Endothelial cell of umbilical vein (primary cell): ENCODE data around the gene RABL6. TPM values are rescaled to one million over a fixed set of nuclear protein-coding genes. Genes with fewer than 3 reads are reported as not detected.
"Not testable (repeated sequence)": the region's sequence is repeated elsewhere in the genome, so short reads cannot be mapped to it uniquely, and the experiment has no call there.

Experiments
- BruUV-seq: library from RNA; stranded (reverse); fragments of 400-500 nt; replicated peaks from 2 replicates; lab custom pipeline; 2021; lab: Mats Ljungman, UMichigan
- CTCF ChIA-PET: fragments of 300-600, 350-600 bp; sonication (Branson Sonifier 250); formaldehyde crosslinking; loops from one replicate; lab custom pipeline; 2021; ENCODE audit warnings: antibody characterized with exemption, inconsistent platforms; lab: Charles Lee
- POLR2A ChIA-PET: fragments of 300-600, 350-600 bp; sonication (Branson Sonifier 250); formaldehyde crosslinking; loops from one replicate; lab custom pipeline; 2021; ENCODE audit warnings: antibody characterized with exemption, inconsistent platforms; lab: Charles Lee
- DNase-seq: peaks from one replicate; pipeline ENCODE4 v3.0.0-alpha.2; 2011; ENCODE audit warnings: low read depth, low spot score
- FAIRE-seq: peaks from 2 replicates; lab custom pipeline; 2011; peaks lifted over from hg19 to GRCh38; lab: Jason Lieb, UNC
- H2AFZ ChIP-seq: 2 replicates; pipeline ENCODE4 v1.6.0; 2012; ENCODE audit warnings: low read depth, low read length, control low read depth, inconsistent platforms
- H3K27ac ChIP-seq: 2 replicates; pipeline ENCODE4 v1.5.1; 2011; ENCODE audit warnings: low read depth, mild to moderate bottlenecking, control low read depth, low read length, moderate library complexity; ENCODE audit not compliant: insufficient read depth
- H3K27me3 ChIP-seq, 2 experiments: 2 replicates each; pipeline versions ENCODE4 v1.6.0 to v1.6.1; 2011; ENCODE audit warnings: low read length in 2 of 2, mixed read lengths in 1 of 2; ENCODE audit not compliant: control insufficient read depth in 2 of 2, insufficient read depth in 2 of 2
- H3K36me3 ChIP-seq, 2 experiments: 2 replicates in 1 of 2; 3 replicates in 1 of 2; pipeline ENCODE4 v1.5.1; 2011; ENCODE audit warnings: low read length in 2 of 2, mild to moderate bottlenecking in 1 of 2, moderate library complexity in 1 of 2; ENCODE audit not compliant: control insufficient read depth in 2 of 2, insufficient read depth in 2 of 2; ENCODE audit errors: extremely low read depth in 1 of 2
- H3K4me1 ChIP-seq: 3 replicates; pipeline ENCODE4 v1.5.1; 2011; ENCODE audit warnings: mild to moderate bottlenecking, low read length; ENCODE audit not compliant: control insufficient read depth, insufficient read depth; ENCODE audit errors: extremely low read depth
- H3K4me2 ChIP-seq: 2 replicates; pipeline ENCODE4 v1.6.1; 2011; ENCODE audit warnings: low read length, control low read depth, mixed read lengths; ENCODE audit not compliant: insufficient read depth
- H3K4me3 ChIP-seq, 3 experiments: fragments of 200-600 bp in 1 of 3; sonication (generic), shearing (Covaris generic) in 1 of 3; replicated peaks in 1 of 3; 2 replicates each; pipeline ENCODE4 v1.5.1; 2011 to 2016; ENCODE audit warnings: control low read depth in 3 of 3, low read length in 3 of 3, mild to moderate bottlenecking in 2 of 3, inconsistent platforms in 1 of 3, low read depth in 1 of 3, moderate library complexity in 1 of 3; ENCODE audit not compliant: insufficient read depth in 1 of 3
- H3K79me2 ChIP-seq: 2 replicates; pipeline ENCODE4 v1.6.0; 2012; ENCODE audit warnings: low read length, inconsistent platforms; ENCODE audit not compliant: control insufficient read depth, insufficient read depth
- H3K9ac ChIP-seq: replicated peaks from 2 replicates; pipeline ENCODE3; 2011; ENCODE audit warnings: low read length, control low read depth; ENCODE audit not compliant: insufficient read depth; ENCODE audit errors: extremely low read depth
- H3K9me1 ChIP-seq: replicated peaks from 3 replicates; pipeline ENCODE4 v1.6.0; 2011; ENCODE audit warnings: mild to moderate bottlenecking, low read length; ENCODE audit not compliant: control insufficient read depth, insufficient read depth; ENCODE audit errors: extremely low read depth
- H3K9me3 ChIP-seq: replicated peaks from 2 replicates; pipeline ENCODE4 v1.5.1; 2012; ENCODE audit warnings: low read length, inconsistent platforms; ENCODE audit not compliant: control insufficient read depth, insufficient read depth
- H4K20me1 ChIP-seq: replicated peaks from 2 replicates; pipeline ENCODE3; 2011; ENCODE audit warnings: mild to moderate bottlenecking, low read length; ENCODE audit not compliant: control insufficient read depth, insufficient read depth; ENCODE audit errors: extremely low read depth
- EZH2 ChIP-seq: IDR thresholded peaks from 2 replicates; pipeline ENCODE4 v1.6.1; 2012; ENCODE audit warnings: borderline replicate concordance, low read depth, mild to moderate bottlenecking, moderate library complexity, low read length, inconsistent platforms; ENCODE audit not compliant: severe bottlenecking
- FOS ChIP-seq: IDR thresholded peaks from 2 replicates; pipeline ENCODE4 v1.6.1; 2011; ENCODE audit warnings: mild to moderate bottlenecking, low read length, moderate library complexity, borderline replicate concordance; ENCODE audit not compliant: insufficient read depth
- GATA2 ChIP-seq: IDR thresholded peaks from 2 replicates; pipeline ENCODE4 v1.7.0; 2011; ENCODE audit warnings: low read depth, mild to moderate bottlenecking, moderate library complexity, mixed read lengths, low read length; ENCODE audit not compliant: insufficient read length, insufficient read depth
- JUN ChIP-seq: IDR thresholded peaks from 2 replicates; pipeline ENCODE4 v1.6.1; 2011; ENCODE audit warnings: borderline replicate concordance, low read depth; ENCODE audit not compliant: insufficient read length, insufficient read depth
- MYC ChIP-seq: IDR thresholded peaks from one replicate; pipeline ENCODE4 v1.6.1; 2011; ENCODE audit warnings: mild to moderate bottlenecking, low read depth, low read length
- POLR2A ChIP-seq: IDR thresholded peaks from 2 replicates; pipeline ENCODE4 v1.6.1; 2012; ENCODE audit warnings: low read depth, mild to moderate bottlenecking, control low read depth, low read length
- POLR2AphosphoS5 ChIP-seq: IDR thresholded peaks from 2 replicates; pipeline ENCODE4 v1.6.1; 2012; ENCODE audit warnings: low read depth, mild to moderate bottlenecking, control low read depth, low read length, moderate library complexity; ENCODE audit not compliant: insufficient read depth
- dilution Hi-C: fragments of 300-500 bp; cut with MboI; formaldehyde crosslinking; loops from one replicate; pipeline ENCODE4 v1.15.0; 2019; ENCODE audit warnings: low sequenced_read_pairs; ENCODE audit not compliant: extremely low pct_ligation_motif_present
- intact Hi-C: fragments of 100-400 bp; cut with micrococcal nuclease; formaldehyde crosslinking; loops from one replicate; pipeline ENCODE4 v1.10.0; 2022
- polyA plus RNA-seq, 4 experiments: library from polyadenylated mRNA; depleted of rRNA in 3 of 4; stranded (reverse) in 3 of 4; unstranded in 1 of 4; fragments of >200 nt; gene quantifications; 2 replicates each; pipeline versions ENCODE4 v1.2.1 to v1.2.3, GENCODE V29; 2011 to 2012; ENCODE audit warnings: missing spikeins in 1 of 4
- total RNA-seq: library from RNA; stranded (reverse); gene quantifications from 2 replicates; pipeline ENCODE4 v1.2.3, GENCODE V29; 2021
- TF ChIP-seq, protein P1 (sequence below), 2 donors: IDR thresholded peaks; 1 replicate in 1 of 2; 2 replicates in 1 of 2; pipeline ENCODE4 v1.5.1; 2011; ENCODE audit warnings: low read length in 2 of 2, mild to moderate bottlenecking in 2 of 2, moderate library complexity in 2 of 2, control low read depth in 1 of 2, inconsistent platforms in 1 of 2, low read depth in 1 of 2; ENCODE audit not compliant: insufficient read depth in 1 of 2; ENCODE audit errors: extremely low read depth in 1 of 2
- TF ChIP-seq, protein P2 (sequence below): IDR thresholded peaks from 2 replicates; pipeline ENCODE4 v1.6.1; 2011; ENCODE audit not compliant: insufficient read depth, insufficient read length

The RABL6 gene
- total and polyA plus RNA-seq, 2 donors (not counting 3 experiments of a cell fraction or from before 2014, with no cell fraction given): 60.8 to 112 TPM

DNA sequence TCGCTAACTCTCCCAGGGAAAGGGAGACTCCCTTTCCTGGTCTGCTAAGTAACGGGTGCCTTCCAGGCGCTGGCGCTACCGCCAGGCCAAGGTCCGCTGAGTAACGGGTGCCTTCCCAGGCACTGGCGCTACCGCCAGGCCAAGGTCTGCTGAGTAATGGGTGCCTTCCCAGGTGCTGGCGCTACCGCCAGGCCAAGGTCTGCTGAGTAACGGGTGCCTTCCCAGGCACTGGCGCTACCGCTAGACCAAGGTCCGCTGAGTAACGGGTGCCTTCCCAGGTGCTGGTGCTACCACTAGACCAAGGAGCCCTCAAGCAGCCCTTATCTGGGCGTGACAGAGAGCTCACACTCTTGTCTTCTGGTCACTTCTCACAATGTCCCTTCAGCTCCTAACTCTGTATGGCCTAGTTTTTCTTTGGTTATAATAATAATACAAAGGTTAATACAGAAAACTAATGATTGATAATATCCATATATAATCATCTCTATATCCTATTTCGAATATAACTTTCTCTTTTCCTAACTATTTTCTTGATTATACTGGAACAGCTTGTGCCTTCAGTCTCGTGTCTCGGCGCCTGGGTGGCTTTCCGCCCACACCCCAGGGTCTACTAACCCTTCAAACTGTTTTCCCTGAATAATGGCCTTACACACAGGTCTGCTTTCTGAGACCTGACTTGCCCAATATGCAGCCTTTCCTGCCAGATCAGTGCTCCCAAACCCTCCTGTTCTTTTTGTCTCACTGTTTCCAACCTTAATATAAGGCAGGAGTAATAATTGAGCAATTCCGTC, 22.0 kb upstream of the RABL6 start:
- FAIRE-seq, DNase-seq, POLR2A ChIA-PET, H2AFZ ChIP-seq, H3K27ac ChIP-seq, H3K79me2 ChIP-seq, H3K4me3 ChIP-seq, H3K27me3 ChIP-seq, H3K9me1 ChIP-seq, H3K4me1 ChIP-seq, H3K9me3 ChIP-seq, H3K36me3 ChIP-seq, H3K9ac ChIP-seq, H3K4me2 ChIP-seq, BruUV-seq, dilution Hi-C loops, H4K20me1 ChIP-seq: not testable (repeated sequence)
- CTCF ChIA-PET: interaction anchor here (0.6 to 1.4 kb wide), 5 partner anchors 9 to 261 kb away, joined by 3 to 4 read pairs (median 3); partner anchors contain the start of gene NPDC1
- intact Hi-C loops: loop anchor here (5.0 kb wide), 1 partner anchor 452 kb away; no protein-coding TSS in a partner anchor

DNA sequence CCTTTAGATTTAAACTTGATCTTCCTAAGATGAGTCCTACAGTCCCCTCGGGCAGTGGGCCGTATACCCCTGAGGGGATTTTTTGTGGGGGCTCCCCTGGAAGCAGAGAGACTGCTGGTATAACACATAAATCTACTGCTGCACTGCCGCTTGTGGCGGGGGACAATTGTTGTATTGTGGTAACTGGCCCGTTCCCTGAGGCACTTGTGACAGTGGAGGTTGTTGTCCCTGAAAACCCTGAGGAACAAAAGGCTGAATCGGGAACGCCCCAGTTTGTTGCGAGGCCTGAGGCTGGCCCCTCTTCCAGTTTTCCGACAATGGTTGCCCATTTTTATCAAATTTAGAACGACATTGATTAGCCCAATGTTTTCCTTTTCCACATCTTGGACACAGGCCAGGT, 21.3 kb upstream of the RABL6 start:
- BruUV-seq: no TSS peak
- DNase-seq (no peak), FAIRE-seq (no peak)
- CTCF ChIA-PET: interaction anchor here (1.2 to 1.4 kb wide), 3 partner anchors 9 to 259 kb away, joined by 3 to 4 read pairs (median 4); no protein-coding TSS in a partner anchor
- H4K20me1 ChIP-seq: no peaks in the 10 kb centered on the region
- peaks cover 0 to 5% of the 10 kb centered on the region in 2 experiments for H3K27me3 ChIP-seq
- no peak overlapping the region for H3K4me2 ChIP-seq
- dilution Hi-C loops: no loop called here
- H3K79me2 ChIP-seq: peaks cover under 1% of the 10 kb centered on the region
- H3K4me1 ChIP-seq: peaks cover 4% of the 10 kb centered on the region
- H3K9me3 ChIP-seq: no peaks in the 10 kb centered on the region
- no peak overlapping the region for H2AFZ ChIP-seq
- H3K27ac ChIP-seq: no peak overlapping the region
- no peaks in the 10 kb centered on the region for H3K9me1 ChIP-seq
- H3K36me3 ChIP-seq: no peaks in the 10 kb centered on the region
- POLR2A ChIA-PET: no interaction called here
- H3K4me3 ChIP-seq: no peak overlapping the region
- intact Hi-C loops: loop anchor here (5.0 kb wide), 1 partner anchor 451 kb away; no protein-coding TSS in a partner anchor
- TF ChIP-seq, protein P1, sequence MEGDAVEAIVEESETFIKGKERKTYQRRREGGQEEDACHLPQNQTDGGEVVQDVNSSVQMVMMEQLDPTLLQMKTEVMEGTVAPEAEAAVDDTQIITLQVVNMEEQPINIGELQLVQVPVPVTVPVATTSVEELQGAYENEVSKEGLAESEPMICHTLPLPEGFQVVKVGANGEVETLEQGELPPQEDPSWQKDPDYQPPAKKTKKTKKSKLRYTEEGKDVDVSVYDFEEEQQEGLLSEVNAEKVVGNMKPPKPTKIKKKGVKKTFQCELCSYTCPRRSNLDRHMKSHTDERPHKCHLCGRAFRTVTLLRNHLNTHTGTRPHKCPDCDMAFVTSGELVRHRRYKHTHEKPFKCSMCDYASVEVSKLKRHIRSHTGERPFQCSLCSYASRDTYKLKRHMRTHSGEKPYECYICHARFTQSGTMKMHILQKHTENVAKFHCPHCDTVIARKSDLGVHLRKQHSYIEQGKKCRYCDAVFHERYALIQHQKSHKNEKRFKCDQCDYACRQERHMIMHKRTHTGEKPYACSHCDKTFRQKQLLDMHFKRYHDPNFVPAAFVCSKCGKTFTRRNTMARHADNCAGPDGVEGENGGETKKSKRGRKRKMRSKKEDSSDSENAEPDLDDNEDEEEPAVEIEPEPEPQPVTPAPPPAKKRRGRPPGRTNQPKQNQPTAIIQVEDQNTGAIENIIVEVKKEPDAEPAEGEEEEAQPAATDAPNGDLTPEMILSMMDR (IDR thresholded peaks at IDR 0.05; ENCODE audit: extremely low read depth in 1 of 2, insufficient read depth in 1 of 2, low read depth in 1 of 2, low read length in 2 of 2): no peak
- TF ChIP-seq, protein P2, sequence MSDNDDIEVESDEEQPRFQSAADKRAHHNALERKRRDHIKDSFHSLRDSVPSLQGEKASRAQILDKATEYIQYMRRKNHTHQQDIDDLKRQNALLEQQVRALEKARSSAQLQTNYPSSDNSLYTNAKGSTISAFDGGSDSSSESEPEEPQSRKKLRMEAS: no peak
- no peak for TF ChIP-seq JUN
- TF ChIP-seq GATA2: no peak
- TF ChIP-seq POLR2A: no peak
- TF ChIP-seq EZH2: no peak
- no peak for TF ChIP-seq POLR2AphosphoS5
- no peak for TF ChIP-seq FOS
- TF ChIP-seq MYC: no peak
- H3K9ac ChIP-seq: no peak overlapping the region
